ENCODE measurements around the gene FOXC1.

- TF ChIP-seq POLR2A (IDR thresholded peaks at IDR 0.05) (no peak), CTCF (IDR thresholded peaks at IDR 0.05 in 4 of 5, conservative IDR thresholded peaks at IDR 0.05 in 1 of 5) (no peak)
Measured at GRCh38 chr6:1589208-1589607, 20.5 kb upstream of the FOXC1 start.
